Mesendoderm (in vitro differentiated cells): ENCODE results near the gene LDLRAD4.

Source experiments
- DNase-seq: peaks from one replicate; pipeline ENCODE4 v3.0.0; 2013
- H2AK5ac ChIP-seq: 2 replicates; pipeline ENCODE4 v1.6.1; 2013; ENCODE audit warnings: low read length, inconsistent platforms
- H2BK120ac ChIP-seq: 2 replicates; pipeline ENCODE4 v1.6.1; 2013; ENCODE audit warnings: low read depth, mild to moderate bottlenecking, low read length, moderate library complexity, mixed read lengths
- H2BK15ac ChIP-seq: replicated peaks from 2 replicates; pipeline ENCODE4 v1.6.1; 2013; ENCODE audit warnings: low read depth, mild to moderate bottlenecking, moderate library complexity
- H2BK5ac ChIP-seq: 2 replicates; pipeline ENCODE4 v1.6.1; 2013; ENCODE audit warnings: low read length, inconsistent platforms
- H3K18ac ChIP-seq: 2 replicates; pipeline ENCODE4 v1.6.1; 2013; ENCODE audit warnings: mild to moderate bottlenecking, low read length, mixed read lengths
- H3K23ac ChIP-seq: one replicate; pipeline ENCODE4 v1.6.1; 2013; ENCODE audit warnings: low read length
- H3K27ac ChIP-seq: 2 replicates; pipeline ENCODE4 v1.5.1; 2013; ENCODE audit warnings: low read depth, mild to moderate bottlenecking, inconsistent platforms, low read length, moderate library complexity
- H3K27me3 ChIP-seq: 2 replicates; pipeline ENCODE4 v1.6.1; 2013; ENCODE audit warnings: low read length, control low read depth, mild to moderate bottlenecking, inconsistent platforms; ENCODE audit not compliant: insufficient read depth, poor library complexity
- H3K36me3 ChIP-seq: 2 replicates; pipeline ENCODE4 v1.6.1; 2013; ENCODE audit warnings: low read length, inconsistent platforms; ENCODE audit not compliant: control insufficient read depth, insufficient read depth
- H3K4ac ChIP-seq: one replicate; pipeline ENCODE4 v1.6.1; 2013; ENCODE audit warnings: low read depth, mild to moderate bottlenecking, low read length, moderate library complexity
- H3K4me1 ChIP-seq: 2 replicates; pipeline ENCODE4 v1.6.1; 2013; ENCODE audit warnings: low read depth, low read length, inconsistent platforms; ENCODE audit not compliant: control insufficient read depth
- H3K4me2 ChIP-seq: 2 replicates; pipeline ENCODE4 v1.6.1; 2013; ENCODE audit warnings: low read length
- H3K4me3 ChIP-seq: 2 replicates; pipeline ENCODE4 v1.5.1; 2013; ENCODE audit warnings: mild to moderate bottlenecking, low read length
- H3K56ac ChIP-seq: one replicate; pipeline ENCODE4 v1.6.1; 2013; ENCODE audit warnings: low read length
- H3K79me1 ChIP-seq: 2 replicates; pipeline ENCODE4 v1.6.1; 2013; ENCODE audit warnings: low read length, inconsistent platforms
- H3K79me2 ChIP-seq: 2 replicates; pipeline ENCODE4 v1.6.1; 2013; ENCODE audit warnings: mild to moderate bottlenecking, low read length; ENCODE audit not compliant: control insufficient read depth, insufficient read depth
- H3K9ac ChIP-seq: 2 replicates; pipeline ENCODE4 v1.6.1; 2013; ENCODE audit warnings: low read length, inconsistent platforms
- H4K5ac ChIP-seq: one replicate; pipeline ENCODE4 v1.6.1; 2013; ENCODE audit warnings: low read length
- H4K8ac ChIP-seq: one replicate; pipeline ENCODE4 v1.6.1; 2013; ENCODE audit warnings: low read depth, mild to moderate bottlenecking, control low read depth, low read length, moderate library complexity
- WGBS: extraction: QIAGEN DNeasy Blood & Tissue Kit; methylation state at CpG from one replicate; pipeline ENCODE4 v1.1.7; 2013; ENCODE audit warnings: low lambda C conversion rate, missing lambda C conversion rate; ENCODE audit not compliant: insufficient coverage; ENCODE audit errors: extremely low coverage; 5-methylcytosine and 5-hydroxymethylcytosine counted together

LDLRAD4 gene

GRCh38 chr18:13416208-13416607 lies 197.6 kb downstream of the LDLRAD4 start:
- Histone ChIP-seq H3K36me3 (no peaks in the 10 kb centered on the region), H3K56ac (no peak overlapping the region), H3K79me2 (no peaks in the 10 kb centered on the region), H2AK5ac (no peak overlapping the region), H3K27me3 (no peaks in the 10 kb centered on the region), H3K23ac (no peak overlapping the region), H3K4me3 (no peak overlapping the region), H3K79me1 (no peaks in the 10 kb centered on the region), H3K18ac (no peak overlapping the region), H3K4me2 (no peak overlapping the region), H2BK15ac (no peak overlapping the region), H3K27ac (no peak overlapping the region), H3K4me1 (peaks cover 2% of the 10 kb centered on the region), H2BK120ac (no peak overlapping the region), H3K4ac (no peak overlapping the region), H3K9ac (no peak overlapping the region), H4K5ac (no peak overlapping the region), H2BK5ac (no peak overlapping the region), H4K8ac (no peak overlapping the region)
- DNase-seq: no peak
- WGBS: no CpG with 5 or more reads among the region's 7 CpGs

- Histone ChIP-seq H3K4me3 (no peak overlapping the region), H2BK5ac (no peak overlapping the region), H3K36me3 (no peaks in the 10 kb centered on the region), H3K79me2 (no peaks in the 10 kb centered on the region), H4K8ac (no peak overlapping the region), H2AK5ac (no peak overlapping the region), H3K23ac (no peak overlapping the region), H3K4me1 (peaks cover 2% of the 10 kb centered on the region), H4K5ac (no peak overlapping the region), H3K4ac (no peak overlapping the region), H3K27ac (no peak overlapping the region), H2BK120ac (no peak overlapping the region), H3K4me2 (no peak overlapping the region), H3K9ac (no peak overlapping the region), H3K56ac (no peak overlapping the region), H3K18ac (no peak overlapping the region), H3K27me3 (no peaks in the 10 kb centered on the region), H2BK15ac (no peak overlapping the region), H3K79me1 (no peaks in the 10 kb centered on the region)
- DNase-seq: no peak
- WGBS: no CpG with 5 or more reads among the region's 3 CpGs
Observed at GRCh38 chr18:13416848-13417247, 198.3 kb downstream of the LDLRAD4 start.

GRCh38 chr18:13418013-13418710 lies 199.6 kb downstream of the LDLRAD4 start:
- no peak overlapping the region for H3K4me3 ChIP-seq
- no CpG with 5 or more reads among the region's 11 CpGs for WGBS
- no peaks in the 10 kb centered on the region for H3K79me2 ChIP-seq
- no peak overlapping the region for H4K8ac ChIP-seq
- H3K27me3 ChIP-seq: no peaks in the 10 kb centered on the region
- H2BK5ac ChIP-seq: no peak overlapping the region
- no peak overlapping the region for H3K4me2 ChIP-seq
- no peaks in the 10 kb centered on the region for H3K79me1 ChIP-seq
- no peaks in the 10 kb centered on the region for H3K36me3 ChIP-seq
- H3K4ac ChIP-seq: no peak overlapping the region
- no peak for DNase-seq
- H3K9ac ChIP-seq: no peak overlapping the region
- no peak overlapping the region for H2BK120ac ChIP-seq
- H3K56ac ChIP-seq: no peak overlapping the region
- H3K18ac ChIP-seq: no peak overlapping the region
- no peak overlapping the region for H2BK15ac ChIP-seq
- no peak overlapping the region for H3K27ac ChIP-seq
- H4K5ac ChIP-seq: no peak overlapping the region
- no peak overlapping the region for H3K23ac ChIP-seq
- H3K4me1 ChIP-seq: peaks cover 2% of the 10 kb centered on the region
- H2AK5ac ChIP-seq: no peak overlapping the region

GRCh38 chr18:13420969-13421686 lies 202.6 kb downstream of the LDLRAD4 start:
- no peak overlapping the region for H3K23ac ChIP-seq
- H2BK15ac ChIP-seq: no peak overlapping the region
- H4K8ac ChIP-seq: no peak overlapping the region
- no peaks in the 10 kb centered on the region for H3K79me2 ChIP-seq
- H2BK5ac ChIP-seq: no peak overlapping the region
- no peak overlapping the region for H3K18ac ChIP-seq
- no peak for DNase-seq
- H3K27me3 ChIP-seq: no peaks in the 10 kb centered on the region
- H3K79me1 ChIP-seq: no peaks in the 10 kb centered on the region
- H2AK5ac ChIP-seq: no peak overlapping the region
- H3K4me1 ChIP-seq: no peaks in the 10 kb centered on the region
- no peak overlapping the region for H3K4ac ChIP-seq
- no peaks in the 10 kb centered on the region for H3K36me3 ChIP-seq
- no peak overlapping the region for H3K9ac ChIP-seq
- no peak overlapping the region for H2BK120ac ChIP-seq
- WGBS: no CpG with 5 or more reads among the region's 19 CpGs
- no peak overlapping the region for H3K27ac ChIP-seq
- H4K5ac ChIP-seq: no peak overlapping the region
- H3K4me3 ChIP-seq: no peak overlapping the region
- H3K56ac ChIP-seq: no peak overlapping the region
- H3K4me2 ChIP-seq: no peak overlapping the region

- Histone ChIP-seq H2BK15ac (no peak overlapping the region), H3K4me3 (no peak overlapping the region), H2BK120ac (no peak overlapping the region), H3K27ac (no peak overlapping the region), H3K18ac (no peak overlapping the region), H3K79me2 (no peaks in the 10 kb centered on the region), H3K4me2 (no peak overlapping the region), H2BK5ac (no peak overlapping the region), H2AK5ac (no peak overlapping the region), H3K56ac (no peak overlapping the region), H4K8ac (no peak overlapping the region), H3K4ac (no peak overlapping the region), H3K23ac (no peak overlapping the region), H3K36me3 (no peaks in the 10 kb centered on the region), H3K4me1 (no peaks in the 10 kb centered on the region), H3K79me1 (no peaks in the 10 kb centered on the region), H3K27me3 (no peaks in the 10 kb centered on the region), H4K5ac (no peak overlapping the region), H3K9ac (no peak overlapping the region)
- no peak for DNase-seq
- WGBS: no CpG with 5 or more reads among the region's 5 CpGs
Observed at GRCh38 chr18:13422541-13423147, 204.1 kb downstream of the LDLRAD4 start.
